IMR-90 (cell line): ENCODE data around the gene TAL2. TPM values are rescaled to one million over a fixed set of nuclear protein-coding genes. Genes with fewer than 3 reads are reported as not detected.

Experiments used
- ATAC-seq: fragments of 200-7000 bp; cut with Tn5 transposase; 2 replicates; pipeline ENCODE4 v1.9.1; 2020; ENCODE audit warnings: low read depth, mild to moderate bottlenecking, moderate library complexity
- BruUV-seq: library from RNA; stranded (reverse); fragments of 400-500 nt; replicated peaks from 2 replicates; lab custom pipeline; 2021; lab: Mats Ljungman, UMichigan
- CTCF ChIA-PET: fragments of 300-600 bp; formaldehyde crosslinking; extraction: SDS; loops from one replicate; lab custom pipeline; 2021; ENCODE audit warnings: antibody characterized with exemption; lab: Yijun Ruan, JAX
- POLR2A ChIA-PET: fragments of 300-600 bp; sonication (Branson Sonifier 250); formaldehyde crosslinking; loops from one replicate; lab custom pipeline; 2022; ENCODE audit warnings: antibody characterized with exemption; ENCODE audit not compliant: unreplicated experiment; lab: Charles Lee
- DNase-seq: peaks from one replicate; pipeline ENCODE4 v3.0.0; 2013
- H2AFZ ChIP-seq: replicated peaks from 2 replicates; pipeline ENCODE3; 2013; ENCODE audit warnings: low read length, mild to moderate bottlenecking; ENCODE audit not compliant: poor library complexity
- H2AK5ac ChIP-seq: 2 replicates; pipeline ENCODE4 v1.6.1; 2013; ENCODE audit warnings: low read depth, low read length, inconsistent platforms
- H2AK9ac ChIP-seq: replicated peaks from 2 replicates; pipeline ENCODE3; 2013; ENCODE audit warnings: mild to moderate bottlenecking, low read depth, low read length, moderate library complexity; ENCODE audit not compliant: poor library complexity
- H2BK120ac ChIP-seq: 2 replicates; pipeline ENCODE4 v1.6.1; 2013; ENCODE audit warnings: low read depth, low read length, inconsistent platforms
- H2BK15ac ChIP-seq: 3 replicates; pipeline ENCODE4 v1.6.1; 2013; ENCODE audit warnings: low read depth, low read length, inconsistent platforms
- H2BK20ac ChIP-seq: 2 replicates; pipeline ENCODE4 v1.6.1; 2013; ENCODE audit warnings: low read depth, mild to moderate bottlenecking, inconsistent platforms, low read length, moderate library complexity
- H2BK5ac ChIP-seq: 2 replicates; pipeline ENCODE4 v1.6.1; 2013; ENCODE audit warnings: mild to moderate bottlenecking, low read depth, low read length, inconsistent platforms; ENCODE audit not compliant: poor library complexity, severe bottlenecking
- H3K14ac ChIP-seq: replicated peaks from 2 replicates; pipeline ENCODE4 v1.6.1; 2013; ENCODE audit warnings: low read depth, low read length, inconsistent platforms
- H3K18ac ChIP-seq: 2 replicates; pipeline ENCODE4 v1.6.1; 2013; ENCODE audit warnings: low read depth, low read length, control low read depth
- H3K23ac ChIP-seq: 2 replicates; pipeline ENCODE4 v1.6.1; 2013; ENCODE audit warnings: low read depth, low read length, inconsistent platforms
- H3K27ac ChIP-seq: 2 replicates; pipeline ENCODE4 v1.5.1; 2013; ENCODE audit warnings: mild to moderate bottlenecking, control low read depth, low read length; ENCODE audit not compliant: insufficient read depth
- H3K27me3 ChIP-seq: 2 replicates; pipeline ENCODE4 v1.6.1; 2013; ENCODE audit warnings: low read length; ENCODE audit not compliant: control insufficient read depth, insufficient read depth
- H3K36me3 ChIP-seq: 2 replicates; pipeline ENCODE4 v1.6.1; 2013; ENCODE audit warnings: low read length, mixed read lengths; ENCODE audit not compliant: control insufficient read depth, insufficient read depth
- H3K4ac ChIP-seq: 2 replicates; pipeline ENCODE4 v1.6.1; 2013; ENCODE audit warnings: low read depth, low read length, inconsistent platforms
- H3K4me1 ChIP-seq: 2 replicates; pipeline ENCODE4 v1.6.1; 2013; ENCODE audit warnings: low read length, mixed read lengths; ENCODE audit not compliant: control insufficient read depth, insufficient read depth
- H3K4me2 ChIP-seq: 2 replicates; pipeline ENCODE4 v1.6.1; 2013; ENCODE audit warnings: low read depth, mild to moderate bottlenecking, control low read depth, low read length, moderate library complexity
- H3K4me3 ChIP-seq: 2 replicates; pipeline ENCODE4 v1.5.1; 2013; ENCODE audit warnings: low read depth, mild to moderate bottlenecking, control low read depth, low read length, moderate library complexity; ENCODE audit not compliant: insufficient read depth
- H3K56ac ChIP-seq: 2 replicates; pipeline ENCODE4 v1.6.1; 2013; ENCODE audit warnings: low read length, inconsistent platforms; ENCODE audit not compliant: insufficient read depth; ENCODE audit errors: extremely low read depth
- H3K79me1 ChIP-seq, 2 experiments: 2 replicates each; pipeline ENCODE4 v1.6.1; 2013; ENCODE audit warnings: low read length in 2 of 2, inconsistent platforms in 1 of 2, low read depth in 1 of 2
- H3K9ac ChIP-seq: 2 replicates; pipeline ENCODE4 v1.6.1; 2013; ENCODE audit warnings: low read depth, low read length, control low read depth
- H3K9me1 ChIP-seq: 2 replicates; pipeline ENCODE4 v1.6.1; 2013; ENCODE audit warnings: low read length, inconsistent platforms; ENCODE audit not compliant: insufficient read depth
- H3K9me3 ChIP-seq: 2 replicates; pipeline ENCODE4 v1.6.1; 2013; ENCODE audit warnings: low read length; ENCODE audit not compliant: control insufficient read depth, insufficient read depth
- H4K20me1 ChIP-seq: 2 replicates; pipeline ENCODE4 v1.6.1; 2013; ENCODE audit warnings: low read length, inconsistent platforms; ENCODE audit not compliant: insufficient read depth
- H4K5ac ChIP-seq: 2 replicates; pipeline ENCODE4 v1.6.1; 2013; ENCODE audit warnings: mild to moderate bottlenecking, low read depth, low read length, control low read depth
- H4K8ac ChIP-seq, 2 experiments: 2 replicates each; pipeline ENCODE4 v1.6.1; 2013; ENCODE audit warnings: low read depth in 2 of 2, low read length in 2 of 2, control low read depth in 1 of 2, inconsistent platforms in 1 of 2
- H4K91ac ChIP-seq: 2 replicates; pipeline ENCODE4 v1.6.1; 2013; ENCODE audit warnings: low read depth, low read length, inconsistent platforms; ENCODE audit not compliant: insufficient read depth
- BHLHE40 ChIP-seq: fragments of 150-350 bp; IDR thresholded peaks from 2 replicates; pipeline ENCODE4 v1.6.1; 2016; ENCODE audit warnings: mild to moderate bottlenecking, low read depth, low read length
- CEBPB ChIP-seq: IDR thresholded peaks from 2 replicates; pipeline ENCODE4 v1.6.1; 2012; ENCODE audit warnings: low read depth, low read length, improper control_type of control experiment
- ELK1 ChIP-seq: fragments of 150-350 bp; IDR thresholded peaks from 2 replicates; pipeline ENCODE4 v1.6.1; 2016; ENCODE audit warnings: low read depth, mild to moderate bottlenecking, low read length, moderate library complexity, borderline replicate concordance
- FOS ChIP-seq: fragments of 150-350 bp; IDR thresholded peaks from 2 replicates; pipeline ENCODE4 v1.6.1; 2016; ENCODE audit warnings: low read depth, low read length
- MAFK ChIP-seq: IDR thresholded peaks from 2 replicates; pipeline ENCODE4 v1.6.1; 2012; ENCODE audit warnings: low read depth, low read length, improper control_type of control experiment
- MXI1 ChIP-seq: IDR thresholded peaks from 2 replicates; pipeline ENCODE4 v1.6.1; 2012; ENCODE audit warnings: low read depth, mild to moderate bottlenecking, low read length, moderate library complexity, borderline replicate concordance
- NFE2L2 ChIP-seq: fragments of 150-350 bp; IDR thresholded peaks from 2 replicates; pipeline ENCODE4 v1.6.1; 2016; ENCODE audit warnings: low read depth, mild to moderate bottlenecking, low read length
- POLR2A ChIP-seq: IDR thresholded peaks from 2 replicates; pipeline ENCODE4 v1.6.1; 2012; ENCODE audit warnings: mild to moderate bottlenecking, low read depth, low read length
- RCOR1 ChIP-seq: IDR thresholded peaks from 2 replicates; pipeline ENCODE4 v1.6.1; 2012; ENCODE audit warnings: mild to moderate bottlenecking, low read length, improper control_type of control experiment; ENCODE audit not compliant: insufficient replicate concordance
- RFX5 ChIP-seq: IDR thresholded peaks from 2 replicates; pipeline ENCODE4 v1.8.0; 2012; ENCODE audit warnings: low read depth, mild to moderate bottlenecking, low read length, moderate library complexity
- WGBS, 2 experiments: methylation state at CpG; one replicate each; pipeline versions ENCODE4 v1.1.5 to v1.1.7; 2013; ENCODE audit warnings: missing lambda C conversion rate in 2 of 2; ENCODE audit not compliant: insufficient read length in 1 of 2; ENCODE audit errors: extremely low coverage in 2 of 2; 5-methylcytosine and 5-hydroxymethylcytosine counted together
- dilution Hi-C: fragments of 300-500 bp; cut with HindIII; formaldehyde crosslinking; loops from one replicate; pipeline ENCODE4 v1.14.3; 2018; ENCODE audit warnings: low sequenced_read_pairs; ENCODE audit not compliant: unreplicated experiment
- in situ Hi-C: fragments of 300-500 bp; cut with MboI; formaldehyde crosslinking; loops from 3 replicates; pipeline ENCODE4 v1.14.3; 2019; ENCODE audit warnings: low sequenced_read_pairs, inconsistent platforms, mixed read lengths
- intact Hi-C: fragments of 100-400 bp; cut with micrococcal nuclease; formaldehyde crosslinking; loops from 2 replicates; pipeline ENCODE4 v1.10.0; 2022
- polyA plus RNA-seq, 3 experiments: library from polyadenylated mRNA; depleted of rRNA; stranded (reverse); fragments of >200 nt; gene quantifications; 2 replicates each; pipeline ENCODE4 v1.2.3, GENCODE V29; 2012; ENCODE audit warnings: low replicate concordance in 1 of 3
- total RNA-seq: library from RNA; depleted of rRNA; stranded (reverse); fragments of >200 nt; gene quantifications from 2 replicates; pipeline ENCODE4 v1.2.3, GENCODE V29; 2012
- TF ChIP-seq, protein P1 (sequence below): conservative IDR thresholded peaks from 2 replicates; pipeline ENCODE4 v1.5.1; 2012; ENCODE audit warnings: mild to moderate bottlenecking, low read depth, low read length, improper control_type of control experiment

The TAL2 gene
- total and polyA plus RNA-seq, 2 of the 4 experiments (the other 2 are of a cell fraction): 0.26 TPM; not detected in 1

GRCh38 chr9:105676351-105676923 is 14.2 kb downstream of the TAL2 start:
- no peaks in the 10 kb centered on the region for H4K20me1 ChIP-seq
- ATAC-seq (no peak), DNase-seq (no peak)
- no peak overlapping the region for H4K5ac ChIP-seq
- no peaks in the 10 kb centered on the region for H3K36me3 ChIP-seq
- H2AK5ac ChIP-seq: no peak overlapping the region
- H3K23ac ChIP-seq: no peak overlapping the region
- dilution Hi-C loops: no loop called here
- H3K4me2 ChIP-seq: no peak overlapping the region
- H3K4me3 ChIP-seq: no peak overlapping the region
- H3K9ac ChIP-seq: no peak overlapping the region
- no peak overlapping the region for H4K91ac ChIP-seq
- no peaks in the 10 kb centered on the region for H3K9me3 ChIP-seq
- H3K14ac ChIP-seq: no peak overlapping the region
- H4K8ac ChIP-seq: no peak overlapping the region
- no peak overlapping the region for H3K4ac ChIP-seq
- POLR2A ChIA-PET: no interaction called here
- no peak overlapping the region for H2AK9ac ChIP-seq
- H3K4me1 ChIP-seq: no peaks in the 10 kb centered on the region
- in situ Hi-C loops: no loop called here
- intact Hi-C loops: no loop called here
- H2BK20ac ChIP-seq: no peak overlapping the region
- H2AFZ ChIP-seq: no peak overlapping the region
- no peak overlapping the region for H2BK5ac ChIP-seq
- no peaks in the 10 kb centered on the region for H3K9me1 ChIP-seq
- no peak for TF ChIP-seq RFX5
- TF ChIP-seq MAFK: no peak
- no peak for TF ChIP-seq BHLHE40
- TF ChIP-seq NFE2L2: no peak
- TF ChIP-seq ELK1: no peak
- TF ChIP-seq POLR2A: no peak
- TF ChIP-seq FOS: no peak
- TF ChIP-seq MXI1: no peak
- no peak for TF ChIP-seq RCOR1
- TF ChIP-seq CEBPB: no peak
- TF ChIP-seq, protein P1, sequence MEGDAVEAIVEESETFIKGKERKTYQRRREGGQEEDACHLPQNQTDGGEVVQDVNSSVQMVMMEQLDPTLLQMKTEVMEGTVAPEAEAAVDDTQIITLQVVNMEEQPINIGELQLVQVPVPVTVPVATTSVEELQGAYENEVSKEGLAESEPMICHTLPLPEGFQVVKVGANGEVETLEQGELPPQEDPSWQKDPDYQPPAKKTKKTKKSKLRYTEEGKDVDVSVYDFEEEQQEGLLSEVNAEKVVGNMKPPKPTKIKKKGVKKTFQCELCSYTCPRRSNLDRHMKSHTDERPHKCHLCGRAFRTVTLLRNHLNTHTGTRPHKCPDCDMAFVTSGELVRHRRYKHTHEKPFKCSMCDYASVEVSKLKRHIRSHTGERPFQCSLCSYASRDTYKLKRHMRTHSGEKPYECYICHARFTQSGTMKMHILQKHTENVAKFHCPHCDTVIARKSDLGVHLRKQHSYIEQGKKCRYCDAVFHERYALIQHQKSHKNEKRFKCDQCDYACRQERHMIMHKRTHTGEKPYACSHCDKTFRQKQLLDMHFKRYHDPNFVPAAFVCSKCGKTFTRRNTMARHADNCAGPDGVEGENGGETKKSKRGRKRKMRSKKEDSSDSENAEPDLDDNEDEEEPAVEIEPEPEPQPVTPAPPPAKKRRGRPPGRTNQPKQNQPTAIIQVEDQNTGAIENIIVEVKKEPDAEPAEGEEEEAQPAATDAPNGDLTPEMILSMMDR: no peak
- 55% methylated on average over 2 of the region's 6 CpGs; no CpG with 5 or more reads in 1 of the 2 experiments for WGBS, 2 experiments
- peaks cover 7% of the 10 kb centered on the region for H3K27me3 ChIP-seq
- no peak overlapping the region for H3K56ac ChIP-seq
- CTCF ChIA-PET: no interaction called here
- BruUV-seq: no TSS peak
- no peak overlapping the region for H2BK120ac ChIP-seq
- H2BK15ac ChIP-seq: no peak overlapping the region
- H3K27ac ChIP-seq: no peak overlapping the region
- H3K18ac ChIP-seq: no peak overlapping the region
- no peaks in the 10 kb centered on the region for H3K79me1 ChIP-seq
